Neuron (in vitro differentiated cells): ENCODE data around the gene SLC27A2.

ENCODE experiments used
- H2AFZ ChIP-seq: one replicate; pipeline ENCODE4 v1.6.1; 2013; ENCODE audit warnings: low read depth, mild to moderate bottlenecking, inconsistent platforms, low read length, moderate library complexity
- H3K27me3 ChIP-seq: one replicate; pipeline ENCODE4 v1.6.1; 2013; ENCODE audit warnings: low read length; ENCODE audit not compliant: insufficient read depth
- H3K36me3 ChIP-seq: one replicate; pipeline ENCODE4 v1.6.1; 2013; ENCODE audit warnings: low read length; ENCODE audit not compliant: insufficient read depth
- H3K4me1 ChIP-seq: one replicate; pipeline ENCODE4 v1.6.1; 2013; ENCODE audit warnings: low read length; ENCODE audit not compliant: insufficient read depth
- H3K4me3 ChIP-seq: 2 replicates; pipeline ENCODE4 v1.5.1; 2013; ENCODE audit warnings: mild to moderate bottlenecking, low read length, moderate library complexity
- H3K9me3 ChIP-seq: one replicate; pipeline ENCODE4 v1.6.1; 2013; ENCODE audit warnings: low read length

The SLC27A2 gene

DNA sequence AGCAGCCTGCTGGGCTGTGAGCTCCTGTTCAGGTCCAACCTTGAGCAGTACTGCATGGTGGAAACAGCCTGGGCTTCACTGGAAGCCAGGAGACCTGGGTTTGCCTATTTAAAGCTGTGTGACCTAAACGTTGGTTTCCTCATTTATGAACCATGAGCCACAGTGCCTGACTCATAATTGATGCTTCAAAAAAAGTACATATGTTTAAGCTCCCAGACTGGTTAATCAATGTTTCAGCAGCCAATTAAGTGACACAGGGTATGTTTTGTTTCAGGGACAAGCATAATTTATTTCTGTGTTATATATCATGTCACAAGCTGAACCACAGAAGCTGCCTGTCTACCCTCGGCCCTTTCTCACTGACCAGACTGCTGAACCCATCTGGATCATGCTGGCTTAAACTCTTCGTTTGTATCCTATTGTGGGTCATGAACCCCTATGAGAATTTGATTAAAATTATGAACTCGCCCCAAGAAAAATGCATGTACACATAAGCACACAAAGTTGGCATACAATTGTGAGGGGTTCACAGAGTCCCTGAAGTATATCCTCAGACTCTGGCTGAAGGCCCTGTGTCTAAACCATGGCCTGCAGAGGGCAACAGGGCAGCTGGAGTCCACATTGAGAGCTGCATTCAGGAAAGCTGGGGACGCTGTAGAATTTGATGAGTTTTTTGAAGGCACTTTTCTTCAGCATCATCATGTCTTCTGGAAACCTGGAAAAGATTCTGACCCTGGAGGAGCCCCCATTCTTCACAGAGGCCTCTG, 59.9 kb downstream of the SLC27A2 start:
- H3K27me3 ChIP-seq = no peaks in the 10 kb centered on the region
- no peak overlapping the region for H3K4me3 ChIP-seq
- H3K9me3 ChIP-seq = no peaks in the 10 kb centered on the region
- H2AFZ ChIP-seq = no peak overlapping the region
- H3K4me1 ChIP-seq = no peaks in the 10 kb centered on the region
- H3K36me3 ChIP-seq = no peaks in the 10 kb centered on the region

DNA sequence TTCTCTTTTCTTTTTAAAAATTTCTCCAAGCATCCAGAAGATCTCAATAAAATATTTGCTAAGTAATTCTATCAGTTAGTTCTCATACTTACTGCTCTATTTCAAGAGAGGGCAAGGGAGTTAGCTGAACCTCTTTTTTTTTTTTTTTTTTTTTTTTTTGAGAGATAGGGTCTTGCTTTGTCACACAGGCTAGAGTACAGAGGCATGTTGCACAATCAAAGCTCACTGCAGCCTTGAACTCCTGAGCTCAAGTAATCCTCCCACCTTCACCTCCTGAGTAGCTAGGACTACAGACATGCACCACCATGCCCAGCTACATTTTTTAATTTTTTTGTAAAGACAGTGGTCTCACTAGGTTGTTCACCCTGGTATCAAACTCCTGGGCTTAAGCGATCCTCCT, 62.2 kb downstream of the SLC27A2 start:
- no peaks in the 10 kb centered on the region for H3K9me3 ChIP-seq
- no peak overlapping the region for H3K4me3 ChIP-seq
- no peaks in the 10 kb centered on the region for H3K4me1 ChIP-seq
- H3K27me3 ChIP-seq = no peaks in the 10 kb centered on the region
- no peaks in the 10 kb centered on the region for H3K36me3 ChIP-seq
- H2AFZ ChIP-seq = no peak overlapping the region

DNA sequence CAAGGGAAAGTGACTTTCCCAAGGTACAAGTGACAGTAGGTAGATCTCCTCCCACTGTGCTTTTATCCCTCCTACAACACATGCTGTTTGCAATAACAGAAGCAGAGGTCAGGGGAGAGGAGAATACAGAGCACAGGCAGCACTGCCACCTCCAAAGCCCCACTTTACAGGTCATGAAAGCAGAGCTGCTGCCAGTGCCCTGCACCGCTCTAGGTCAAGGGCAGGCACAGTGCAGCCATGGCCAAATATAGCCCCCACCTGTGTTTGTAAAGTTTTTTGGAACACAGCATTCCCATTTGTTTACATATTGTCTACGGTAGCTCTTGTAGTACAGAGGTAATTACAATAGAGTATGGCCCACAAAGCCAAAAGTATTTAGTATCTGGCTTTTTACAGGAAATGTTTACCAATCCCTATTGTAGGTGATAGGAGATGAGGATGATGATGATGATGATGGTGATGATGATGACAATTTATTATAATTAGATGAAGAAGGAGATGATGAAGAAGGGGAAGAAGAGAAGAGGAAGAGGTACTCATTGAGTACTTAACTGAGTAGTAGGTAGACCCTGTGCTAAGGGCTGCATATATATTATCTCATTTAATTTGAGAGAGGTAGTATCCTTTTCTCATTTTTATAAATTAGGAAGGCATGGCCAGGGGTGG, 63.1 kb downstream of the SLC27A2 start:
- H3K4me3 ChIP-seq = no peak overlapping the region
- H3K9me3 ChIP-seq = no peaks in the 10 kb centered on the region
- H2AFZ ChIP-seq = no peak overlapping the region
- H3K36me3 ChIP-seq = no peaks in the 10 kb centered on the region
- H3K27me3 ChIP-seq = no peaks in the 10 kb centered on the region
- H3K4me1 ChIP-seq = no peaks in the 10 kb centered on the region

- no peak overlapping the region for H3K4me3 ChIP-seq
- no peaks in the 10 kb centered on the region for H3K27me3 ChIP-seq
- no peak overlapping the region for H2AFZ ChIP-seq
- H3K36me3 ChIP-seq = no peaks in the 10 kb centered on the region
- H3K4me1 ChIP-seq = no peaks in the 10 kb centered on the region
- H3K9me3 ChIP-seq = no peaks in the 10 kb centered on the region
Observed at GRCh38 chr15:50246631-50247030, 64.6 kb downstream of the SLC27A2 start.

DNA sequence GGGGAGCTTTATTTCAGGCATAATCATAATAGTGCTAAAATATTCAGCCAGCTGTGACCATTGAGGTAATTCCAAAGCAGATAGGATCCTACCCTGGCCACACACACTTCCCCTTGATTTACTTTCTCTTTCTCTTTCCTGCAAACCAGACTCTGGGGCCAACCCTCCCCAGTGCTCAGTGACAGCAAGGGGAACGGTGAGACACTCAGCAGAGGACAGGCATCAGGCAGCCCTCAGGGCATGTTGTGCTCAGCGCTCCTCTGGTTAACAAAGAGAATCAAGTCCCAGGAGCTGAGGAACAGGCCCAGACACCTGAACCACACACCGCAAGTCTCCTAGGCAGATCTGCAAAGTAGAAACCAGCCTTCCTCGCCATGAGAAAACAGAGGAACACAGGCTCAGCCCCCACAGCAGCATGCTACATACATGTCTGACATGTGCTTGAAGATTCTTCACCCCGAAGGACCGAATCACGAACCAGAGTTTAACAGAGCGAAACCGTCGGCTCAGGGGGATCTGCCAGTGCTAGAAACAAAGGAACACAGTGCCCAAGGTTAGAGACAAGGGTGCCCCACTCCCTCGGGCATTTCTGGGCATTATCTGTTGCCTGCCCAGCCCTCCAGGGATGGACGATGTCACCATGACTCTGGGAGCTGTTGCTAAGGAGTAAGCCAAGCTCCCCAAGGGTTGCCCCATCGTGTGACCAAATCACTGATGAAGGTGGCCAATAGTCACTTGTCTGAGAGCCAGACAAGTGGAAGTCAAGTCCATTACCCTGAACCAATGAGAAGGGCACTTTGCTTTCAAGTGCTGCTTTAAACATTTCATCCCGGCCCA, 66.0 kb downstream of the SLC27A2 start:
- Histone ChIP-seq H3K4me1 (no peaks in the 10 kb centered on the region), H3K9me3 (no peaks in the 10 kb centered on the region), H3K36me3 (no peaks in the 10 kb centered on the region), H2AFZ (no peak overlapping the region), H3K4me3 (no peak overlapping the region), H3K27me3 (no peaks in the 10 kb centered on the region)

DNA sequence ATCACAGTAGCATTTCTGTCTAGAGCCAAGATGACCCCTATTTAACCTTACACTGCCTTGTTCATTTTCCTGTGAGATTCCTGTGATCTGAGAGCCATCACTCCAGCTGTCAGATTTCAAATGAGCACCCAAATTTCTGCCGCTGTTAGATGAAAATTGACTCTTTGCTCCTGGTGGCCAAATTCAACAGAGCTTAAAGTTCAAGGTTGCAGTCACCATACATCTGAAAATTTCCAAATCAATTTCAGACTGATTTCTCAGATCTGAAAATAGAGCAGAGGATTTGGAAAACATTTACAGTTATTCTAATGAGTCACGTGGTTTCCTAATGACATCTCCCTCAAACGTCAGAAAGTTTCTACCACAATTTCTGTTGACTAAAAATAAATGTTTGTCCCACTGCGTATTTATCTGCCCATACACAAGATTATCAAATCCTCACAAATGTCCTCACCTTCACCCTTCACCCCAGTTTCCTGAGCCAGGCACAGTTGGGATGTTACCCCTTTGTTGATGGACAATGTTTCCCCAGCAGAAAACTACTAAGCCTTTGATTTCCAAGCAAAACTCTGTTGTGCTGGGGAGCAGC, 67.1 kb downstream of the SLC27A2 start:
- Histone ChIP-seq H3K27me3 (no peaks in the 10 kb centered on the region), H3K4me1 (no peaks in the 10 kb centered on the region), H3K4me3 (no peak overlapping the region), H3K36me3 (no peaks in the 10 kb centered on the region), H3K9me3 (no peaks in the 10 kb centered on the region), H2AFZ (no peak overlapping the region)

DNA sequence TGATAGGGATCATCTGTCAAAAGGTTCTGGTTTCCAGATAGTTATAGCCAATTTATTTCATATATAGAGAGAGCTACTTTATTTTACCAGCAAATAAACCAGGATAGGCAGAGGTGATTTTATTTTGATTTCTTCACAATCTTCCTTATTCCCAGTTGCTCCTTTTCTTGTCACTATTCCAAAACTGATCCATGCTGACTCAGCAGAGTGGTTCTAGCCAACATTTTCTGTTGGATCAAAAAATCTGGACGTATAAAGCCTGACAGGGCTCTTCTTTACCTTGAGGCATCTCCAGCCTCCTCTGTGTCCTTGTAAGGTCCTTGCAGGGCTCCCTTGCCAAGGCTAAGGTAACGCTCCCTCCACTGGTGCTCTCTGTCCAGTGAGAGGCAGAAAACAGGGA, 67.7 kb downstream of the SLC27A2 start:
- Histone ChIP-seq H3K27me3 (no peaks in the 10 kb centered on the region), H3K4me1 (no peaks in the 10 kb centered on the region), H2AFZ (no peak overlapping the region), H3K9me3 (no peaks in the 10 kb centered on the region), H3K36me3 (no peaks in the 10 kb centered on the region), H3K4me3 (no peak overlapping the region)

DNA sequence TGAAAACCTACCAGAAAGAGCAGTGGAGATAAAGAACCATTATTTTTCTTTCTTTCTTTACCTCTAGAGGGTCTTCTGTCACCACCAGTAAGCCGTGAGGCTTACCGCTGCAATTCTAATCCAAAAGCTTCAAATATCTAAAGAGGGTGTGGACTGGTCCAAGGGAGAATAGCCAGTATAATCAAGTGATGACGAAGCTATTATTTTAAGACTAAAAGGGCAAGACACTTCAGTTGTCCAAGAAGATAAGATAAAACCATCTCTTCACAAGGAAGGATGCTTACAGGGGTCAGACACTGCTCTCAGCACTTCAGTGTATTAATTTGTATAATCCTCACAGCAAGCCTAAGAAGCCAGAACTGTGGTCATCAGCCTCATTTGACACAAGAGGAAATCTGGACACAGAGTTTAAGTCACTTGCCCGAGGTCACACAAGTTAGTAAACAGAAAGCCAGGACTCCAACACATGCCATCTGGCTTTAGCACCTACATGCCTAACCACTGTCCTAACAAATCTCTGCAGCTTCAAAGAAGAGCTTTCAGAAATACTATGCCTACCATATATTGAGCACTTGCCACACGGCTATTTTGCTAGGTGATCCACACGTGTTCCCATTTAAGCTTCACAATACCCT, 68.9 kb downstream of the SLC27A2 start:
- Histone ChIP-seq H3K27me3 (no peaks in the 10 kb centered on the region), H3K36me3 (no peaks in the 10 kb centered on the region), H3K4me3 (no peak overlapping the region), H3K4me1 (no peaks in the 10 kb centered on the region), H3K9me3 (no peaks in the 10 kb centered on the region), H2AFZ (no peak overlapping the region)

DNA sequence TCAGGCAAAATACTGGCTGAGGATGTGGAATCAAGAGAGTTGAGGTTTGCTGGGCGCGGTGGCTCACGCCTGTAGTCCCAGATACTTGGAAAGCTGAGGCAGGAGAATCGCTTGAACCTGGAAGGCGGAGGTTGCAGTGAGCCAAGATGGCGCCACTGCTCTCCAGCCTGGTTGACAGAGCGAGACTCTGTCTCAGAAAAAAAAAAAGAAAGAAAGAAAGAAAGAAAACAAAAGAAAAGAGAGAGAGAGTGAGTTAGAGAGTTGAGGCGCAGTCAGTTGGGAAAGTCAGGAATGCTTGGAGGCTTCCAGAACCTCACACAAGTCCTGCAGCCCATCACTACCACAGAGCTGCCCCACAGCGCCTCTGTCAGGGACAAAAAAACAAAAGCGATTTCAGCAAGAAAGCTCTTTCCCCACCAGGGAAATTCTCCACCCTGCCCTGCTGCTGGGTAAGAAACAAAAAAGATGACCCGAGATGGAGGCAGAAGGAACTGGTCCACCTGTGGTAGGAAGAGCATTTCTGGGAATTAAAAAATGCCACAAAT, 69.7 kb downstream of the SLC27A2 start:
- Histone ChIP-seq H3K9me3 (no peaks in the 10 kb centered on the region), H3K4me3 (no peak overlapping the region), H3K27me3 (no peaks in the 10 kb centered on the region), H3K4me1 (no peaks in the 10 kb centered on the region), H2AFZ (no peak overlapping the region), H3K36me3 (no peaks in the 10 kb centered on the region)

DNA sequence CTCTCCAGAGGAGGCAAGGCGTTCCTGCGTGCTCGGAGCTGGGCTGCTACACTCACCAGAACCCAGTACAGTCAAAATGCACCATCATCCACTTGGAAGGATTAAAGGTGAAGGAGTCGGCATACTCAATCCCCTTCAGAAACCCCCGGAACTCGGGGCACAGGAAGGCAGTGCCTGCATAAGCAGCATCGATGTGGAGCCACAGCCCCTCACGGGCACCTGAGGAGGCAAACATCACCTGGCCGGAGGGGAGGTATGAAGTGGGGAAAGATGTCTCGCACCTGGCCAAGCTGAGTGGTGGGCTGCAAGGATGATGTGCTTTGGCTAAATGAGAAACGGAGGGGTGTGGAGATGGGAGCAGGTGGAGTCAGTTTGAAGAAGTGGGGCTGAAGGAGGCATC, 70.6 kb downstream of the SLC27A2 start:
- H3K9me3 ChIP-seq = no peaks in the 10 kb centered on the region
- H3K4me3 ChIP-seq = no peak overlapping the region
- H3K36me3 ChIP-seq = no peaks in the 10 kb centered on the region
- no peaks in the 10 kb centered on the region for H3K27me3 ChIP-seq
- no peaks in the 10 kb centered on the region for H3K4me1 ChIP-seq
- H2AFZ ChIP-seq = no peak overlapping the region

- H3K4me3 ChIP-seq = no peak overlapping the region
- no peak overlapping the region for H2AFZ ChIP-seq
- no peaks in the 10 kb centered on the region for H3K36me3 ChIP-seq
- no peaks in the 10 kb centered on the region for H3K27me3 ChIP-seq
- no peaks in the 10 kb centered on the region for H3K4me1 ChIP-seq
- H3K9me3 ChIP-seq = no peaks in the 10 kb centered on the region
Observed at GRCh38 chr15:50256188-50257041, 74.4 kb downstream of the SLC27A2 start.

DNA sequence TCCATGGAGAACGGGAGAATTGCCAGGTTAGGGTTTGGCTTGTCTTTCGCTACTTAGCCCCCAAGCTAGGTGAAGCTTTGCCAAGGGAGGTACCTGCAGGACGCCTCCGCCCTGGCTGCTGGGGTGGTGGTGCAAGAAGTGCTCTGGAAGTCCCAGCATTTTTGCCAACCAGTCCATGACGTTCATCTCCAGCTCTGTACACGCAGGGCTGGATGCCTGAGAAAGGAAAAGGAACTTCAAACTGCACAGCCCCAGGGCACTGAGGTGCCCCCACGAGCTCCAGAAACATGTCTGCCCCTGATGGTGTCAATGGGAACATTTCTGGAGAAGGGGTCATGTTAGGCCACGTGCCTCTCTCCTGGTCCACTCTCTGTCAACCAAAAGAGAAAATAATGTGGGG, 75.3 kb downstream of the SLC27A2 start:
- H3K9me3 ChIP-seq = no peaks in the 10 kb centered on the region
- H3K36me3 ChIP-seq = no peaks in the 10 kb centered on the region
- no peaks in the 10 kb centered on the region for H3K27me3 ChIP-seq
- H3K4me1 ChIP-seq = no peaks in the 10 kb centered on the region
- no peak overlapping the region for H3K4me3 ChIP-seq
- H2AFZ ChIP-seq = no peak overlapping the region
